Neural progenitor cell (in vitro differentiated cells): ENCODE measurements around the gene DGKD.

ENCODE experiments used
- EZH2phosphoT487 ChIP-seq: fragments of 200-600 bp; sonication (generic); IDR thresholded peaks from 2 replicates; pipeline ENCODE4 v1.6.1; 2017; ENCODE audit warnings: antibody characterized with exemption
- TF ChIP-seq, protein P1 (sequence below): fragments of 200-600 bp; sonication (generic); IDR thresholded peaks from 2 replicates; pipeline ENCODE4 v1.5.1; 2017; ENCODE audit warnings: antibody characterized with exemption, mild to moderate bottlenecking

DNA sequence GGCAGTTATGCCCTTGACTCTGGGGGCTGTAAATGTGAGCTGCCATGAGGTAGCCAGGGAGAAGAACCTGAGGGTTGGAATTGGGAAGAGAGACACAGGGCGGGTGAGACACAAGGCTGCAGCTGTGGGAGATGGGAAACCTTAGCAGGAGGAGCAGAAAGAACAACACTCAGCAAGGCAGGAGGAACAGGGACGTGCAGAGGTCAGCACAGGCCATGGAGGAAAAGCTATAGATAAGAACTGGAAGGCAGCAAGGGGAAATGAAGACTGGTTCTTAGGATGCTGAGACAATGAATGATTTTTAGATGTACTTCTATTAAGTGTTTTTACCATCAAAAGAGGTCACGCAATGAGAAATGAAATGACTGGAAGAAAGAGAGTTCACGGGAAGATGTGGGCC is 132.1 kb downstream of the DGKD start:
- TF ChIP-seq, protein P1, sequence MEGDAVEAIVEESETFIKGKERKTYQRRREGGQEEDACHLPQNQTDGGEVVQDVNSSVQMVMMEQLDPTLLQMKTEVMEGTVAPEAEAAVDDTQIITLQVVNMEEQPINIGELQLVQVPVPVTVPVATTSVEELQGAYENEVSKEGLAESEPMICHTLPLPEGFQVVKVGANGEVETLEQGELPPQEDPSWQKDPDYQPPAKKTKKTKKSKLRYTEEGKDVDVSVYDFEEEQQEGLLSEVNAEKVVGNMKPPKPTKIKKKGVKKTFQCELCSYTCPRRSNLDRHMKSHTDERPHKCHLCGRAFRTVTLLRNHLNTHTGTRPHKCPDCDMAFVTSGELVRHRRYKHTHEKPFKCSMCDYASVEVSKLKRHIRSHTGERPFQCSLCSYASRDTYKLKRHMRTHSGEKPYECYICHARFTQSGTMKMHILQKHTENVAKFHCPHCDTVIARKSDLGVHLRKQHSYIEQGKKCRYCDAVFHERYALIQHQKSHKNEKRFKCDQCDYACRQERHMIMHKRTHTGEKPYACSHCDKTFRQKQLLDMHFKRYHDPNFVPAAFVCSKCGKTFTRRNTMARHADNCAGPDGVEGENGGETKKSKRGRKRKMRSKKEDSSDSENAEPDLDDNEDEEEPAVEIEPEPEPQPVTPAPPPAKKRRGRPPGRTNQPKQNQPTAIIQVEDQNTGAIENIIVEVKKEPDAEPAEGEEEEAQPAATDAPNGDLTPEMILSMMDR, result no peak
- TF ChIP-seq EZH2phosphoT487, result no peak
